Measurements from ENCODE around the gene PDILT.
"Not testable (repeated sequence)": the region's sequence is repeated elsewhere in the genome, so short reads cannot be mapped to it uniquely, and the experiment has no call there.

The PDILT gene

GRCh38 chr16:20359997-20360396 is 44.5 kb downstream of the PDILT start:
- no peak for DNase-seq

- no peak for DNase-seq
Measured at GRCh38 chr16:20355114-20355782, 49.3 kb downstream of the PDILT start.

- DNase-seq = no peak
Measured at GRCh38 chr16:20353379-20353778, 51.2 kb downstream of the PDILT start.

GRCh38 chr16:20352615-20353014 is 51.9 kb downstream of the PDILT start, which contains the start of gene UMOD:
Gene UMOD, minus strand, starts transcription at chr16:20352715. Its CDS starts 1,978 bp downstream, at chr16:20350737.
- DNase-seq = no peak

GRCh38 chr16:20349615-20350014 is 54.9 kb downstream of the PDILT start:
- no peak for DNase-seq

- DNase-seq = no peak
Measured at GRCh38 chr16:20348365-20349185, 56.0 kb downstream of the PDILT start.

- DNase-seq = no peak
Measured at GRCh38 chr16:20347666-20348364, 56.7 kb downstream of the PDILT start.

GRCh38 chr16:20344611-20345010 is 59.9 kb downstream of the PDILT start:
- no peak for DNase-seq

GRCh38 chr16:20339744-20340143 is 64.8 kb downstream of the PDILT start:
- no peak for DNase-seq

- DNase-seq = no peak
Measured at GRCh38 chr16:20336955-20337354, 67.6 kb downstream of the PDILT start.

- DNase-seq = no peak
Measured at GRCh38 chr16:20334396-20334795, 70.1 kb downstream of the PDILT start.

GRCh38 chr16:20333120-20333519 is 71.4 kb downstream of the PDILT start:
- no peak for DNase-seq

- DNase-seq = no peak
Measured at GRCh38 chr16:20332411-20332810, 72.1 kb downstream of the PDILT start.

GRCh38 chr16:20331635-20332034 is 72.9 kb downstream of the PDILT start:
- no peak for DNase-seq

GRCh38 chr16:20329392-20330138 is 75.0 kb downstream of the PDILT start:
- no peak for DNase-seq

- no peak for DNase-seq
Measured at GRCh38 chr16:20327444-20328041, 77.0 kb downstream of the PDILT start, which contains the start of gene GP2. Gene GP2, minus strand, starts transcription at chr16:20327513. Its CDS starts 1,082 bp downstream, at chr16:20326431.

- no peak for DNase-seq
Measured at GRCh38 chr16:20326321-20326720, 78.2 kb downstream of the PDILT start.

GRCh38 chr16:20325005-20325404 is 79.5 kb downstream of the PDILT start:
- no peak for DNase-seq

GRCh38 chr16:20323591-20324117 is 80.9 kb downstream of the PDILT start:
- DNase-seq = no peak

GRCh38 chr16:20322696-20323095 is 81.8 kb downstream of the PDILT start:
- DNase-seq = no peak

- DNase-seq = no peak
Measured at GRCh38 chr16:20321671-20322070, 82.9 kb downstream of the PDILT start.

- DNase-seq = not testable (repeated sequence)
Measured at GRCh38 chr16:20321051-20321450, 83.5 kb downstream of the PDILT start.
